ENCODE data around the gene FSTL5. TPM values are rescaled to one million over a fixed set of nuclear protein-coding genes. Genes with fewer than 3 reads are reported as not detected.

Gene FSTL5
- total and polyA plus RNA-seq, 10 of the 15 experiments (the other 5 are each of a cell fraction or from before 2014, with no cell fraction given), result 0.04 to 2.4 (median 0.08) TPM; not detected in 4

- WGBS (ENCODE audit: insufficient coverage, insufficient replicate concordance, low lambda C conversion rate, missing lambda C conversion rate), result 41% methylated on average over 3 of the region's 3 CpGs
- RAD21 ChIA-PET (ENCODE audit: unreplicated experiment), result no interaction called here
- no peaks in the 10 kb centered on the region for H3K36me3 ChIP-seq (ENCODE audit: control insufficient read depth in 2 of 2, insufficient read depth in 2 of 2, low read length in 1 of 2)
These were observed 770.2 kb downstream of the FSTL5 start for GRCh38 chr4:161393602-161394001.

More at GRCh38 chr4:161393602-161394001, 770.2 kb downstream of the FSTL5 start:
- H4K20me1 ChIP-seq (ENCODE audit: control insufficient read depth, insufficient read depth), result no peaks in the 10 kb centered on the region
- no peak overlapping the region for H3K4me2 ChIP-seq (ENCODE audit: control insufficient read depth, insufficient read depth)
- ChIA-PET SMC1A (ENCODE audit: uncharacterized antibody, unreplicated experiment) (interaction anchor here (1.0 to 1.3 kb wide), 2 partner anchors 15 to 27 kb away, joined by 3 to 4 read pairs; no protein-coding TSS in a partner anchor), POLR2A (interaction anchor here (0.8 kb wide), 1 partner anchor 9 kb away, joined by 3 read pairs; no protein-coding TSS in a partner anchor), CTCF (interaction anchor here (1.0 to 1.7 kb wide), 2 partner anchors 9 to 69 kb away, joined by 3 to 4 read pairs; no protein-coding TSS in a partner anchor)
- BruUV-seq (replicated peaks), result no TSS peak
- H2AFZ ChIP-seq (ENCODE audit: control insufficient read depth, low read depth, low read length), result no peak overlapping the region
- H3K4me1 ChIP-seq (ENCODE audit: control insufficient read depth, insufficient read depth, low read length), result no peaks in the 10 kb centered on the region
- H3K27me3 ChIP-seq (replicated peaks in 1 of 2; ENCODE audit: control insufficient read depth in 2 of 2, insufficient read depth in 2 of 2, low read length in 1 of 2), result no peaks in the 10 kb centered on the region
- no peak overlapping the region for H3K9ac ChIP-seq (ENCODE audit: control insufficient read depth, insufficient read depth, low read length)
- in situ Hi-C loops (cut with MboI) (no loop called here), intact Hi-C loops (cut with micrococcal nuclease; ENCODE audit: unreplicated experiment) (no loop called here)
- no peaks in the 10 kb centered on the region for H3K9me3 ChIP-seq (replicated peaks; ENCODE audit: control insufficient read depth, insufficient read depth, low read length)
- FAIRE-seq (no peak), DNase-seq (ENCODE audit: low read depth, low spot score) (no peak), ATAC-seq (no peak)
- no peaks in the 10 kb centered on the region for H3K79me2 ChIP-seq (ENCODE audit: control insufficient read depth, insufficient read depth, low read length)
- no peak for TF ChIP-seq CEBPZ (IDR thresholded peaks at IDR 0.05; ENCODE audit: low read depth, low read length)
- TF ChIP-seq BACH1 (IDR thresholded peaks at IDR 0.05; ENCODE audit: borderline replicate concordance), result no peak
- TF ChIP-seq STAT3 (IDR thresholded peaks at IDR 0.05; ENCODE audit: low read depth, low read length), result no peak
- TF ChIP-seq RAD51 (IDR thresholded peaks at IDR 0.05), result no peak
- TF ChIP-seq MTA3 (IDR thresholded peaks at IDR 0.05; ENCODE audit: borderline replicate concordance, low read length), result no peak
- no peak for TF ChIP-seq RCOR1 (conservative IDR thresholded peaks at IDR 0.05; ENCODE audit: low read depth, low read length)
- TF ChIP-seq HDAC6 (IDR thresholded peaks at IDR 0.05; ENCODE audit: unreplicated experiment), result no peak
- no peak for TF ChIP-seq E2F8 (IDR thresholded peaks at IDR 0.05; ENCODE audit: low read depth, partially characterized antibody)
- no peak for TF ChIP-seq CEBPB (IDR thresholded peaks at IDR 0.05; ENCODE audit: borderline replicate concordance in 1 of 2, low read depth in 2 of 2, low read length in 2 of 2)
- no peak for TF ChIP-seq RELA (IDR thresholded peaks at IDR 0.05; ENCODE audit: borderline replicate concordance, partially characterized antibody)
- TF ChIP-seq IKZF2 (IDR thresholded peaks at IDR 0.05), result no peak
- TF ChIP-seq ZNF217 (IDR thresholded peaks at IDR 0.05), result no peak
- no peak overlapping the region for H3K27ac ChIP-seq (ENCODE audit: control insufficient read depth, insufficient read depth)
- H3K4me3 ChIP-seq, result no peak overlapping the region

All from GM12878 (cell line).